Hepatic stellate cell (primary cell): Measurements from ENCODE around the gene PHKG2.

ENCODE experiments used
- DNase-seq: peaks from one replicate; pipeline ENCODE4 v3.0.0; 2011; ENCODE audit warnings: low spot score

PHKG2 gene

DNA sequence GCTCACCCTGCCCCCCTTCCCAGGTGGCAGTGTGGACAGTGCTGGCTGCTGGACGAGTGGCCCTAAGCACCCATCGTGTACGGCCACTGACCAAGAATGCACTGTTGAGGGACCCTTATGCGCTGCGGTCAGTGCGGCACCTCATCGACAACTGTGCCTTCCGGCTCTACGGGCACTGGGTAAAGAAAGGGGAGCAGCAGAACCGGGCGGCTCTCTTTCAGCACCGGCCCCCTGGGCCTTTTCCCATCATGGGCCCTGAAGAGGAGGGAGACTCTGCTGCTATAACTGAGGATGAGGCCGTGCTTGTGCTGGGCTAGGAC is 8.5 kb downstream of the PHKG2 start:
- no peak for DNase-seq

DNA sequence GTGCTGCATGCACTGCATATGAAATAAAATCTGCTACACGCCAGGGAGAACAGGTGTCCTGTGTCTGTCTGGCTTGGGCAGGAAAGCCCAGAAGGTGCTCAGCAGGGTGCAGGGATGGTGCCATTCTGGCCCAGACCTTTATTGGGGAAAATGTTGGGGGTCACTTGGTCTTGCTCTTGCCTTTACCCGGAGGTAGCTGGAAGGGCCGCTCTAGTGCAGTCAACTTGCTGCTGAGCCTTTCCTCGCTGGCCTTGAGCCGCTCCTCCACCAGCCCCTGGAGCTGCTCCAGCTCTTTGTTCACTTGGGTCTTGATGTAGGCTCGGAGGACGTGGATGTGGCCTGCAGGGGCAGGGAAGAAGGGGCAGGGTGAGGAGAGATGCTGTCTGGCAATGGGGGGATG is 9.1 kb downstream of the PHKG2 start:
- DNase-seq, result no peak

DNA sequence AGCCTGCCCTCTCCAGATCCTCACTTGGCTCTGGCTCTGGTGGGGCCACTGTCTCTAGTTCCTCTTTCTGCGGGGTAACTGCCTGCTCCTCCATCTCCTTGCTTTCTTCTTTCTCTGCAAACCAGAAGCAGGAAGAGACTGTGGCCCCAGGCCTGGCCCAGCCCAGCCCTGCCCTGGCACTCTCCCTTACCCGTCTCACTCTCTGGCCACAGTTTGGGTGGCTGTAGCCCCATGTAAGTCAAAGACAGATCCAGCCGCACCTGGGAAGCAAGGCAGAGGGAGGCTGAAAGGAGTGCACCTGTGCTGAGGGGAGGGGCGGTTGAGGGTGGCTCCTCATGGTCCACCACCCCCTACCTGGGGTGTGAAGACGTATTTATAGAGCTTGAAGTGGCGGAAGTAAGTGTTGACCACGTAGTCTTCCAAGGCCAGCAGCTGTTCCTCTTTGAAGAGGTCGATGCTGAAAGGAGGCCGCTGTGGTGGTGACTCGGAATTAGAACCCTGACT is 10.8 kb downstream of the PHKG2 start:
- no peak for DNase-seq

DNA sequence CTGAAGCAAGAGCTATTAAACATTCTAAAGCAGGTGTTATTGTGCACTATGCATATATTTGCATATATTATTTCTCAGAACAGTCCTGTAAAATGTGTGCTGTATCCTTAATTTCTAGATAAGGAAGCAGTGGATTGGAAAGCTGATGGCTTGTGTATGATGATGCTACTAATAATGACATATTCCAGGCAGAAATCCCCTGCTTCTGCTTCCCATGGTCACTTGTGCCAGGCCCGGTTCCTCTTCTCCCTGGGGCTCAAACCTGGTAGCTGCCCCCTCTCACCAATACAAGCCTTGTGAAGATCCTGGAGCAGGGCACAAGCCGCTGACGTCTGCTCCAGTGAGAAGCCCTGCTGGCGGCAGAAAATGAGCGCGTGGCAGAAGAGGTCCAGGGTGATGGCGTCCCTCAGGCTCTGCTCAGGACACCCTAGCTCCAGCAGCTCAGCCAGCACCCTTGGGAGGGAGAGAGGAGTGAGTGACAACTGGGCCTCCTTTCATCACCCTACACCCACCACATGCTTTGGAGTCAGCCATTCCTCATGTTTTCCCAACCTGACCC is 11.9 kb downstream of the PHKG2 start:
- no peak for DNase-seq

- peak; percentile 37 for DNase-seq
Measured at GRCh38 chr16:30760577-30761426, 12.6 kb downstream of the PHKG2 start.

DNA sequence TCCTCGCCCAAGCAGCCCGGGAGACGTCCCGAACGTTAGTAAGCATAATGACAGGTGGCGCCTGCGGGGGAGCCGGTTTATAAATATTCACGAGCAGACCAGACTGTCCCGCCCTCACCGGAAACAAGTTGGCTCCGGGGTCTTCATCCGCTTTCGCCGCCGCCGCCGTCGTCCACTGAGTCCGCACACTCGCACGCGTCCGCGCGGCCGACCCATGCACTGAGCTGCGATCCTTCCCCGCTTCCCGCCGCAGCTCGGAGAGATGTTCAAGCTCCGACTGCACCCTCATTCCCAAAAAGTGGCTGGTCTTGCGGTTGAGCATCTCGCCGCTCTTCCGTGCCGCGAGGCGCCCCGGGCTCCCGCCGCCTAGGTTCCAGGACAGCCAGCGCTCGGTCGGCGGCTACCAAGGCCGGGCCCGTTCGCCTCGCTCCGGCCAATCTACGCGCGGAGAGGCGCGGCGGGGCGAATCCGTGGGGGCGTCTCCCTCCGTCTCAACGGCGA is 13.3 kb downstream of the PHKG2 start:
- DNase-seq, result no peak

DNA sequence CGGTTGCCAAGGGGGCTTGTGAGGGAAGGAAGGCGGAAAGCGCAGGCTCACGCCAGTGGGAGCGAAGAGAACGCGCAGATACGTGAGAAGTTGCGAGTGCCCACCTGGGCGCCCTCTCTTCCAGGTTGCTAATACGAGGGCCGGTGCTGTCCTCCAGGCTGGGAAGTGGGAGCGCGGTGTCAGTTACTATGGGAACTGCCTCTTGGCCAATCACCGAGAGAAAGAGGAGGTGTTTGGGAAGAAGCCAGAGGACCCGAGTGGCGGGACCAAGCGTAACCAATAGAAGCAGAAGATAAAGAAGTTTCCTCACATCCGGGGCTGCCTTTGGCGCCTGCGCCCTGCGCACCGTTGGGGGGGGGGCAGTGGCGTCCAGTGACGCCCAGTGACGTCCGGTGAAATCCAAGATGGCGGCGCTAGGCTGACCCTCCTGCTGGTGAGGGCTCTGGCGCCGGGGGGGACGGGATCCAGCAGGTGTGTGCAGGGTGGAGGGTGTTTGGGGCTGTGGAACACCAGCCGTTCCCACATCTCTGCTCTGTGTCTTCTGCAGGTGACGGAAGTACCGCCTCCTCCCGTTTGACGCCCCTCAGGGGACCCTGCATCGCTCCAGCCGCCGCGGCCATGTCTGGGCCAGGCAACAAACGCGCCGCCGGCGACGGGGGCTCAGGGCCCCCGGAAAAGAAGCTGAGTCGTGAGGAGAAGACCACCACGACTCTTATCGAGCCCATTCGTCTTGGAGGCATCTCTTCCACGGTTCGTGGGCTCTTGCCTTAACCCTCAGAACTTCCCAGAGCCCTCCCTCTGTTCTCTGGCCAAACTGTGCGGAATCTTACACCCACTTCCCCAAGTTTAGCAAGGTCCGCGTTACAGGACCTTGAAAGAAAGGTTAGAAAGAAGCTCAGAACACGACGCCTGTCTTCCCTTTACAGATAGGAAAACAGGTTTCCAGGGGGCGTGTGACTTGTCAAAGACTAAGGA is 14.0 kb downstream of the PHKG2 start, which contains the start of the genes CFAP119 and RNF40:
Gene CFAP119, minus strand, starts transcription at position 135 of the 975 bp plus-strand sequence. CDS start 314 bp downstream, outside the sequence.
Gene RNF40, plus strand, starts transcription at position 395 of the 975 bp plus-strand sequence. Its CDS starts 224 bp downstream, at position 619.
- peak; percentile 100 for DNase-seq

GRCh38 chr16:30762991-30763725 is 14.9 kb downstream of the PHKG2 start:
- no peak for DNase-seq

- DNase-seq, result no peak
Measured at GRCh38 chr16:30764086-30764485, 15.9 kb downstream of the PHKG2 start.

- DNase-seq, result no peak
Measured at GRCh38 chr16:30764816-30765465, 16.7 kb downstream of the PHKG2 start.

- no peak for DNase-seq
Measured at GRCh38 chr16:30766206-30766932, 18.1 kb downstream of the PHKG2 start.

GRCh38 chr16:30766933-30767284 is 18.7 kb downstream of the PHKG2 start:
- DNase-seq, result no peak

GRCh38 chr16:30767767-30768465 is 19.7 kb downstream of the PHKG2 start:
- no peak for DNase-seq

DNA sequence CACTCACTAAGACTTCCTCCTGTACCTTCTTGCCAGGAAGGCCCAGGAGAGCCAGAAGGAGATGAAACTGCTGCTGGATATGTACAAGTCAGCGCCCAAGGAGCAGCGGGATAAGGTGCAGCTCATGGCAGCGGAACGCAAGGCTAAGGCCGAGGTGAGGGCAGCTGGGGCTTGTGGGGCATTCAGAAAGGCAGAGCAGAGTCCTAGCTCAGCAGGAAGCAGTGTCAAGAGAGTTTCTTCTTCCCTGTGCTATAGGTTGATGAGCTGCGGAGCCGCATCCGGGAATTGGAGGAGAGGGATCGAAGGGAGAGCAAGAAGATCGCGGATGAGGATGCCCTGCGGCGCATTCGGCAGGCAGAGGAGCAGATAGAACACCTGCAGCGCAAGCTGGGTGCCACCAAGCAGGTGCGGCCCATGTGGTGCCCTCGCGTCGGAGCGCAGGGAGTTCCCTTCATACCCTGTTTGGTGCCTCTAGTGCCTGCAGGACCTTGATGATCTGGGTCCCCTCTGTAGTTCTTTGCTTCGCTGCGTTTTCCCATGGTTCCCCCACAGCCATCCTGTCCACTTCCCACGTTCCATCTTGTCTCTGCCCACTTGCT is 20.5 kb downstream of the PHKG2 start:
- no peak for DNase-seq

GRCh38 chr16:30769379-30770089 is 21.3 kb downstream of the PHKG2 start:
- DNase-seq, result no peak

DNA sequence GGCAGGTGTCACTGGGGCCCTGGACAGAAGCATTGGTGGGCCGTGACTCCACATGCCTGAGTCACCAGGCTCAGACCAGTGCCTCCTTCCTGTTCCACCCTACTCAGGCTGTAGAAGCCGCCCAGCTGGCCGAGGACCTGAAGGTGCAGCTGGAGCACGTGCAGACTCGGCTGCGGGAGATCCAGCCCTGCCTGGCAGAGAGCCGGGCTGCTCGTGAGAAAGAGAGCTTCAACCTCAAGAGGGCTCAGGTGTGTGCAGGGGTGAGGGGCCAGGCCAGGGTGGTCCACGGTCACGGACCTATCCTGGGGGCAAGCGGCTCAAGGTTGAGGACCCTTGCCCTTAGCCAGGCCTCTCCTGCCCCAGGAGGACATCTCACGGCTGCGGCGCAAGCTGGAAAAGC is 23.5 kb downstream of the PHKG2 start:
- no peak for DNase-seq

DNA sequence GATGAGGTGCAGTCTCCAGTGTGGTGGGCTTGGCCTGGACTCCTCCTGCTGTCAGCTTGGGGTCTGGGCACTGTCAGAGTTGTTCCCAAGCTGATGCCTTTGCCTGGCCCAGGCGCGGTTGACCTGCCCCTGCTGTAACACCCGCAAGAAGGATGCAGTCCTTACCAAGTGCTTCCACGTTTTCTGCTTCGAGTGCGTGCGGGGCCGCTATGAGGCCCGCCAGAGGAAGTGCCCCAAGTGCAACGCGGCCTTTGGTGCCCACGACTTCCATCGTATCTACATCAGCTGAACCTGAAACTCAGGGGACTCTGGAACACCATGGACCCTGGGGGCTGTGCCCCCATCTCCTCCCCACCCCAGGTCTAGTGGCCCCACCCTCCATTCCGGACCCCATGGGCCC is 25.6 kb downstream of the PHKG2 start:
- no peak for DNase-seq

DNA sequence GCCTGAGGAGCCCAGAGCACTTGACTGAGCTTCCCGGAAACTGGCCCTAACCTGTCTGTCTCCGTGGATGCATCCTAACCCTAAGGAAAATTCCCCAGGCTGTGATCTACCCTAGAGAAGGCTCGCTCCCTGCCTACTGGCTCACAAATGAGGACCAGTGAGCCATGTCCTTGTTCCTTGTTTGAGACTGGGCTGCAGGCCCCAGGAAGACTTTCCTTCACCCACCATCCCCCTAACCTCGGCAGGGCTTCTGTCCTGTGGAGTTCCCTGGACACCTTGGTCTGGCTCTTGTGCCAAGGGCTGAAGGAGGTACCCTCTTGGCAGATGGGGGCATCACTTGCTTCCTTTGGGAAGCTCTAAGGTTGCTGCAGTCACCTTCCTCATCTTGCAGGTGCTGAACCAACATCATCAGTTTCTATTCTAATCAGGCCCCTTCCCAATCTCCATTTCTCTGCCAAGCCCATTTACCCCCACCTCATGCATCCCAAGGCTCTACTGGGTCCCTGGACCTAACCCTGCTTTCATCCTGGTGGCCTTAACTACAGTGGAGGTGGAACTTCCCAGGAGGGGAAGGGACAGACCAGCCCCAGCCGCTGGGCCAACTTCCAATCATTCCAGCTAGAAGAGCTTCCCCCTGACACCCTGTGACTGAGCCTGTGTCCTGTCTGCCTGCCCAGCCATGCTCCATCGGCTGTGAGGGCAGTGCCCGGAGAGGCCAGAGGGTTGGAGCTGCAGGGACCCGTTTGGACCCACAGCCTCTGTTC is 26.3 kb downstream of the PHKG2 start:
- DNase-seq, result peak; percentile 54
